ENCODE measurements around the gene IFNE.
"Not testable (repeated sequence)": the region's sequence is repeated elsewhere in the genome, so short reads cannot be mapped to it uniquely, and the experiment has no call there.

Gene IFNE

GRCh38 chr9:21491756-21492155, 9.6 kb upstream of the IFNE start:
- DNase-seq: no peak

GRCh38 chr9:21481470-21482056, 550 bp downstream of the IFNE start:
- peak; percentile 84 for DNase-seq

- DNase-seq: no peak
These were observed 2.9 kb downstream of the IFNE start for GRCh38 chr9:21479152-21479702.

DNA sequence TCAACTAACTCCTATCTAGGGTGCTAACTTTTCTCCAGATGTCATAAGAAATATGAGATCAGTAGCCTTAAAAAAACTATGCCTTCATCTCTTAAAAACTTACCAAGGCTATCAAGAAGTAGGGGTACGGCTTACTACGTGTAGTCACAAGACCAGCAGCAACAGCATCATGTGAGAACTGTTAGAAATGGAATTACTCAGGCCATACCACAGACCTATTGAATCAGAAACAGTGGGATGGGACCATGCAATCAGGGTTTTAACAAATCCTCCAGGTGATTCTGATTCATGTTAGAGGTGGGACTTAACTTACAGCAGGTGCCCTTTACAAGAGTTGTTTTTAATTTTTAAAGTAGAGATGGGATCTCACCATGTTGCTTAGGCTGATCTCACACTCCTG, 4.6 kb downstream of the IFNE start:
- DNase-seq: peak; percentile 12

DNA sequence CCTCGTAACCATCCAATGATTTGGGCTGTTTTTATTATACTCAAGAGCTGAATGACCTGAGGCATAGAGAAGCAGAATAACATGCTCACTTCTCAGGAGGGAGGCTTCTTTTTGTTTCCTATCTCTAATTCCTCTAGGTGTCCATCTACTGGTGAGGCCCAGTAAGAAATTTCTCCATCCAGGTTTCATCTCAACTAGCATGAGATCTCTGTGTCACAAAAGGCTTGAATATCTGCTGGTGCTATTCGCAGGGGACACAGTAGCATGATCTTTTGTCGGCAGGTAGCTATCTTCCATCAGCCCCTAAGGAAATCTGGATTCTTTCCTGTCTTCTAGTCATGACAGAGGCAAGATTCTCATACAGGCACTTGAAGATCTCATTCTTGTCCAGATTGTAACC, 8.9 kb downstream of the IFNE start:
- DNase-seq: no peak

GRCh38 chr9:21470126-21470525, 12.0 kb downstream of the IFNE start:
- DNase-seq: no peak

DNA sequence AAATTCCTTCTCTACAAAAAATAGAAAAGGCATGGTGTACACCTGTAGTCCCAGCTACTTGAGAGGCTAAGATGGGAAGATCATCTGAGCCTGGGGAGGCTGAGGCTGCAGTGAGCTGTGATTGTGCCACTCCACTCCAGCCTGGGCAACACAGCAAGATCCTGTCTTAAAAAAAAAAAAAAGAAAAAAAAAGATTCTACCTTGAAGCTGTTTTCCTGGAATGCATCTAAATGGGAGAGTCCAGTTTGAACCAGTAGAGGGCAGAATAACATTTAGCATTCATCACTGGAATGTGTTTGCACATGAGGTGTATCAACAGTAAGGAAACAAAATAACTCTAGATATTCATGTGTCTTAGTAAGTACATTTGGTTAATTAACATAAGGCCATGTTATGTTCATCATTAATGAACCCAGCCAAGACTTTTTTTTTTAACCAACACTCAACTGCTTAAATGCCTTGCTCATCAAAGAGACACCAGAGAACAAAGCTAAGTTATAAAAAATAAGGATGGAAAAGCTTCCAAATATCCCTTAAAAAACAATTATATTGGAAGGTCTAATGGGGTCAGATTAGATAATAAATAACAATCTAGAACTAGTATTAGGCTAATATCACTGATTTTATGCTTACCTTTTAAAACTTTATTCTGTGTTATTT, 16.1 kb downstream of the IFNE start:
- DNase-seq: peak; percentile 73

- DNase-seq: no peak
These were observed 17.0 kb downstream of the IFNE start for GRCh38 chr9:21465138-21465537.

DNA sequence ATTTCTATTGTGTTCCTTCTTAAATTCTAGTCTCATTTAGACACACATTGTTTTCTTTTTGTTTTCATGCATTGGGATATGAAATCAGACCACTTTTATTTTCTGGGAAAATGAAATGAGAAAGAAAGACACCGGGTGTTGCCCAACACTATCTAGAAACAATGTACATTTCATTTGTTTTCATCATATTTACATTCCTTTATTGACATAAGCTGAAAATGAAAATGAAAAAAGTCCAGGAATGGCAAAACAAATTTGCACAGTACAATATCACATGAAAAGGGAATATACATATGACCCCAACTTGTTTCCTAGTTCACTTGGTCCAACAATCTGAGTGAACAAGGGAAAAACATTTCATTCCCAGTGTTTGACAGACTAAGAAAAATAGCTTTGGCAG, 20.7 kb downstream of the IFNE start:
- DNase-seq: no peak

- DNase-seq: peak; percentile 57
These were observed 26.8 kb downstream of the IFNE start for GRCh38 chr9:21455320-21455719.

GRCh38 chr9:21454149-21454548, 28.0 kb downstream of the IFNE start:
- DNase-seq: no peak

DNA sequence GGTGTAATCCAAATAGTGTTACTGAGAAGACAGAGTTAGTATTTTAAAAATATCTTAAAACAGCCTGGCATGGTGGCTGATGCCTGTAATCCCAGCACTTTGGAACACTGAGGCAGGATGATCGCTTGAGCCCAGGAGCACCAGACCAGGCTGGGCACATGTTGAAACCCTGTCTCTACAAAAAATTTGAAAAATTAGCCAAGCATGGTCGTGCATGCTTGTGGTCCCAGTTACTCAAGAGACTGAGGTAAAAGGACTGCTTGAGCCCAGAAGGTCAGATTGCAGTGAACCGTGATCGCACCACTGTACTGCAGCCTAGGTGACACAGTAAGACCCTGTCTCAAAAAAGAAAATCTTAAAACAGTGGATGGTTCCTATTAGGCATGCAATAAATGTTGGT, 29.4 kb downstream of the IFNE start:
- no peak for DNase-seq

GRCh38 chr9:21450733-21451394, 31.2 kb downstream of the IFNE start:
- no peak for DNase-seq

DNA sequence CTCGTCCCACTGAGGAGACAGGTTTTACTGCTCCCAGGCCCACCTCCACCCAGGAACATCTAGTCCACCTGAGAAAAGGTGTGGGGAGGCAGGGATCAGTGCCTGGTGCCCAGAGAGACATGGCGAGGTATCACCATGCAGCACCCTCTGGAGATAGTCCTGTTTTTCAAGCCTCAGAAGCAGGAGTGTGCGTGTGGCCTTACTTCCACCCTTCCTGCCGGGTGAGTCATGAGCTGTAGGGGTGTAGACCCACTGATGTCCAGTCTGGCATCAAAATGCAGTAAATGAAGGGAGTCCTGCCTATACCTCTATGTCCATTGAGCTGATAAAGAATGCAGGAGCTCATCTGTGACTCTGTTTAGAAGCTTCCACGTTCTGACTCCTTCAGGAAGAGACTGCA, 32.8 kb downstream of the IFNE start:
- DNase-seq: not testable (repeated sequence)

- peak; percentile 80 for DNase-seq
These were observed 38.1 kb downstream of the IFNE start for GRCh38 chr9:21443849-21444625.

DNA sequence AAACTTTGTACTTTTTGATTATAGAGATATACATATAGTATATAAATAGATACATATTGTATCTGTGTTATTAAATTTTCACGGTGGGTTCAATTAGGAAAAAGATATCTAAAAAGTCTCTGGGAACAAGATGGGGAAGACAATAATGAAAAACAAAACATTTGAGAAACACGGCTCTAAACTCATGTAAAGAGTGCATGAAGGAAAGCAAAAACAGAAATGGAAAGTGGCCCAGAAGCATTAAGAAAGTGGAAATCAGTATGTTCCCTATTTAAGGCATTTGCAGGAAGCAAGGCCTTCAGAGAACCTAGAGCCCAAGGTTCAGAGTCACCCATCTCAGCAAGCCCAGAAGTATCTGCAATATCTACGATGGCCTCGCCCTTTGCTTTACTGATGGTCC, 42.0 kb downstream of the IFNE start, which contains the start of gene IFNA1:
TSS of gene IFNA1 (plus strand) at position 301 of the 400 bp plus-strand sequence. CDS start at position 370, 69 bp downstream.
- peak; percentile 27 for DNase-seq

DNA sequence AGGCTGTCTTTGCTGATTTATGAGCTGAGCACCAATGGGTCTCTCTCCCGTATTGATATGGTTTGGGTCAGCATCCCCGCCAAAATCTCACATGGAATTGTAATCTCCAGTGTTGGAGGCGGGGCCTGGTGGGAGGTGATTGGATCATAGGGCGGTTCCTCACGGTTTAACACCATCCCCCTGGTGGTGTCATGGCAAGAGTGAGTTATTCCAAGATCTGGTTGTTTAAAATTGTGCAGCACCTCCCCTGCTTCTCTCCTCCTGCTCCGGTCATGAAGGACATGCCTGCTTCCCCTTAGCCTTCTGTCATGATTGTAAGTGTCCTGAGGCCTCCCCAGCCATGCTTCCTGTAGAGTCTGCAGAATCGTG, 47.1 kb downstream of the IFNE start:
- not testable (repeated sequence) for DNase-seq

GRCh38 chr9:21434202-21435014, 47.7 kb downstream of the IFNE start:
- peak; percentile 84 for DNase-seq

DNA sequence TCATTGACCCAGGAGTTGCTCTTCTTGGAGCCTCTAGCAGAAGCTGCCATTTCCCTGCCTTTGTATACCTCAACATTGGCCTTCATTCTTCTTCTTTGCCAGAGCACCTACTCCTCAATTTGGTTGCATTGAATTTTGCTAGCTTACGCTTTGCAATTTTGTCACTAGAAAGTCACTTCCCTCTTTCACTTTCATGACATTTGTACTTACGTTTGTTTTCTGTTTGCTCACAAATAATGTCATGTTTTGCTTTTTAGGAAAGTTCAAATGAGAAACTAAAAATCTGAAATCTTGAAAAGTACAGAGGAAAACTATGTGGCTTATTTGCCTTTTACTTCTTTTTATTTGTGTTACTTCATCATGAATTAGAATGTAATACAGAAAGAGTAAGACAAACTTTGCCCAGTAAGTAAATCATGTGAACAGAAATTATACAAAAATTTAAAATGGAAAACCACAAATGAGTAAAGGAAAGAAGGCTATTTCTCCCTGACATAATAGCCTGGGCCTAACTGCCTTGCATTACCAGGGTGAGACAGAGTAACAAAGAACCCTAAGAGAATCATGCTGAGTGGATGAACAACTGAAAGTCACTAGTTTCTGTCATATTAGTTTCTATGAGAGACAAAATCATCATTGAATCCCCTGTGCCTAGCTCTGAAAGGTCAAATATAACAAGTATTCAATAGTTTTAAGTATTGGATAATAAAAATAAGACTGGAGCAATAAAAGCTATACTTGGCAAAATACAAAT, 49.3 kb downstream of the IFNE start:
- peak; percentile 76 for DNase-seq
